WERI-Rb-1 (cell line): ENCODE measurements around the gene SNCA.

Experiments
- DNase-seq: peaks from one replicate; pipeline ENCODE4 v3.0.0-alpha.2; 2020
- H3K27ac ChIP-seq: fragments of 250-450 bp; sonication (Bioruptor Pico); 2 replicates; pipeline ENCODE4 v1.5.1; 2020; ENCODE audit warnings: mild to moderate bottlenecking, moderate library complexity
- H3K27me3 ChIP-seq: fragments of 250-450 bp; sonication (Bioruptor Pico); 2 replicates; pipeline ENCODE4 v1.5.1; 2021; ENCODE audit warnings: mild to moderate bottlenecking, low read depth, moderate library complexity; ENCODE audit not compliant: insufficient read depth, severe bottlenecking
- H3K36me3 ChIP-seq: fragments of 250-450 bp; sonication (Bioruptor Pico); 2 replicates; pipeline ENCODE4 v1.5.1; 2020; ENCODE audit warnings: mild to moderate bottlenecking, moderate library complexity
- H3K4me3 ChIP-seq: 2 replicates; pipeline ENCODE4 v1.5.1; 2011; ENCODE audit warnings: low read depth, mild to moderate bottlenecking, control low read depth, low read length
- H3K9me3 ChIP-seq: fragments of 250-450 bp; sonication (Bioruptor Pico); 2 replicates; pipeline ENCODE4 v1.5.1; 2021; ENCODE audit warnings: mild to moderate bottlenecking, moderate library complexity; ENCODE audit not compliant: severe bottlenecking
- TF ChIP-seq, protein P1 (sequence below): IDR thresholded peaks from 2 replicates; pipeline ENCODE4 v1.5.1; 2011; ENCODE audit warnings: low read depth, mild to moderate bottlenecking, control low read depth, inconsistent platforms, low read length

Gene SNCA

DNA sequence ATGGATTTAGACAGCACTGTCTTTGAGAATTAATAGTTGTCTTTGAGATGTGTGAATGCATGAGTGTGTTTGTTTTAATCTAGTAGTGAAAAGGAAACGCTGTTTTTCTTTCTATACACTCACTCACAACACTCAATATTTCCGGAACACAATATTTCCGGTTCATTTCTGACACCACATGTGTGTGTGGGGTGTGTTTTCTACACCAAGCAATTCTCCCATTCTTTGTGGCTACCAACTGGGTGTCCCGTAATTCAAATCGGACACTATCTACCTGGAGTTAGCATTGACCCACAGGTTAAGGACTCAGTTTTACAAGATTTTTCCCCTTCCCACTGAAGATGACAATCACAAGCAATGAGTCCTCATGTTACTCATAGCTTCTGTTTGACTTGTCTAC is 113.9 kb downstream of the SNCA start:
- Histone ChIP-seq H3K9me3 (no peaks in the 10 kb centered on the region), H3K27ac (no peak overlapping the region), H3K4me3 (no peak overlapping the region), H3K27me3 (no peaks in the 10 kb centered on the region), H3K36me3 (no peaks in the 10 kb centered on the region)
- DNase-seq, result no peak
- TF ChIP-seq, protein P1, sequence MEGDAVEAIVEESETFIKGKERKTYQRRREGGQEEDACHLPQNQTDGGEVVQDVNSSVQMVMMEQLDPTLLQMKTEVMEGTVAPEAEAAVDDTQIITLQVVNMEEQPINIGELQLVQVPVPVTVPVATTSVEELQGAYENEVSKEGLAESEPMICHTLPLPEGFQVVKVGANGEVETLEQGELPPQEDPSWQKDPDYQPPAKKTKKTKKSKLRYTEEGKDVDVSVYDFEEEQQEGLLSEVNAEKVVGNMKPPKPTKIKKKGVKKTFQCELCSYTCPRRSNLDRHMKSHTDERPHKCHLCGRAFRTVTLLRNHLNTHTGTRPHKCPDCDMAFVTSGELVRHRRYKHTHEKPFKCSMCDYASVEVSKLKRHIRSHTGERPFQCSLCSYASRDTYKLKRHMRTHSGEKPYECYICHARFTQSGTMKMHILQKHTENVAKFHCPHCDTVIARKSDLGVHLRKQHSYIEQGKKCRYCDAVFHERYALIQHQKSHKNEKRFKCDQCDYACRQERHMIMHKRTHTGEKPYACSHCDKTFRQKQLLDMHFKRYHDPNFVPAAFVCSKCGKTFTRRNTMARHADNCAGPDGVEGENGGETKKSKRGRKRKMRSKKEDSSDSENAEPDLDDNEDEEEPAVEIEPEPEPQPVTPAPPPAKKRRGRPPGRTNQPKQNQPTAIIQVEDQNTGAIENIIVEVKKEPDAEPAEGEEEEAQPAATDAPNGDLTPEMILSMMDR, result no peak

DNA sequence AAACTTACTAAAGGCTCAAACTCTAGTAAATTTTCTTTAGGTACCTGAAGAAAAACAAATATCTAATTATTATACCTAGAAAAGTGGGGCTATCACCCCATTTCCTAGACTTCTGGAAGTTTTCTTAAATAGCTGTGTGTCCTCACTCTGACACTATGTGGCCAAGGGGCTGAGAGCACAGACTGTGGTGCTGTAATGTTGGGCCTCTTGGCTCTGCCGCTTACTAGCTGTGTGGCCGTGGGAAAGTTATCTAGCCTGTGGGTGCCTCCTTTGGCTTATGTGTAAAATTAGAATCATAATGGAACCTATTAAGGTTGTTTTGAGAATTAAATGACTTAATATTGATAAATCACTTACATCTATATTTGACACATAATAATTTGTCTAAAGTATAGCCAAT is 114.4 kb downstream of the SNCA start:
- no peak overlapping the region for H3K27ac ChIP-seq
- DNase-seq, result no peak
- TF ChIP-seq, protein P1, result no peak
- H3K4me3 ChIP-seq, result no peak overlapping the region
- H3K27me3 ChIP-seq, result no peaks in the 10 kb centered on the region
- H3K36me3 ChIP-seq, result no peaks in the 10 kb centered on the region
- no peaks in the 10 kb centered on the region for H3K9me3 ChIP-seq

GRCh38 chr4:89720981-89721380 is 116.0 kb downstream of the SNCA start:
- Histone ChIP-seq H3K4me3 (no peak overlapping the region), H3K27me3 (no peaks in the 10 kb centered on the region), H3K27ac (no peak overlapping the region), H3K36me3 (no peaks in the 10 kb centered on the region), H3K9me3 (no peaks in the 10 kb centered on the region)
- TF ChIP-seq, protein P1, result no peak
- no peak for DNase-seq

- no peak for DNase-seq
- TF ChIP-seq, protein P1, result no peak
- no peaks in the 10 kb centered on the region for H3K27me3 ChIP-seq
These were observed 117.3 kb downstream of the SNCA start for GRCh38 chr4:89719536-89720090.

GRCh38 chr4:89716893-89717292 is 120.1 kb downstream of the SNCA start:
- no peak for DNase-seq
- no peaks in the 10 kb centered on the region for H3K9me3 ChIP-seq
- TF ChIP-seq, protein P1, result no peak

More at GRCh38 chr4:89719536-89720090, 117.3 kb downstream of the SNCA start:
- H3K36me3 ChIP-seq, result no peaks in the 10 kb centered on the region
- no peak overlapping the region for H3K27ac ChIP-seq
- no peak overlapping the region for H3K4me3 ChIP-seq
- H3K9me3 ChIP-seq, result no peaks in the 10 kb centered on the region

DNA sequence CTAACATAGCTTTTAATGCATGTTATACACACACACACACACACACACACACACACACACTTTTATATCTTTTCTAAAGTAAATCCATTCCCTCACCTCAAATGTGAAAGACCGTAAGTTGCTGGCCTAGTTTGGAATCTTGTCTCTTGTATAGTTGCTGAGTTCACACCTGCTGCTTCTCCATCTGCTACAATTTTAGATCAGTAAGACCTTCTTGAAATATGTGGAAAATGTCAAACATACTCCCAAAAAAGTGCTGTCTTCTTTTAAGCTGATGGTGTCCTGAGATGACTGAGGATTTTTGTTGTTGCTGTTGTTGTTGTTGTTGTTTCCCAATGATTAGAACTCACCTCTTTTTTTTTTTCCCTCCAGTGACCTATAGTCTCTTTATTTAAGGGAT is 121.3 kb downstream of the SNCA start:
- TF ChIP-seq, protein P1, result no peak
- no peaks in the 10 kb centered on the region for H3K27me3 ChIP-seq
- no peak overlapping the region for H3K27ac ChIP-seq
- no peak for DNase-seq
- H3K4me3 ChIP-seq, result no peak overlapping the region
- H3K36me3 ChIP-seq, result no peaks in the 10 kb centered on the region
- H3K9me3 ChIP-seq, result no peaks in the 10 kb centered on the region

More at GRCh38 chr4:89716893-89717292, 120.1 kb downstream of the SNCA start:
- no peak overlapping the region for H3K27ac ChIP-seq
- no peak overlapping the region for H3K4me3 ChIP-seq
- no peaks in the 10 kb centered on the region for H3K27me3 ChIP-seq
- no peaks in the 10 kb centered on the region for H3K36me3 ChIP-seq
